Stimulated activated CD4-positive, alpha-beta T cell treated with anti-CD3 and anti-CD28 coated beads, Interleukin-1b, Interleukin-23, amount 100 ng/mL, for 1 hour (primary cell): Measurements from ENCODE around the gene SNED1.

Experiments
- DNase-seq, 2 donors: peaks; one replicate each; pipeline ENCODE4 v3.0.0-alpha.2; 2020; ENCODE audit warnings: low read depth in 2 of 2

The SNED1 gene

DNA sequence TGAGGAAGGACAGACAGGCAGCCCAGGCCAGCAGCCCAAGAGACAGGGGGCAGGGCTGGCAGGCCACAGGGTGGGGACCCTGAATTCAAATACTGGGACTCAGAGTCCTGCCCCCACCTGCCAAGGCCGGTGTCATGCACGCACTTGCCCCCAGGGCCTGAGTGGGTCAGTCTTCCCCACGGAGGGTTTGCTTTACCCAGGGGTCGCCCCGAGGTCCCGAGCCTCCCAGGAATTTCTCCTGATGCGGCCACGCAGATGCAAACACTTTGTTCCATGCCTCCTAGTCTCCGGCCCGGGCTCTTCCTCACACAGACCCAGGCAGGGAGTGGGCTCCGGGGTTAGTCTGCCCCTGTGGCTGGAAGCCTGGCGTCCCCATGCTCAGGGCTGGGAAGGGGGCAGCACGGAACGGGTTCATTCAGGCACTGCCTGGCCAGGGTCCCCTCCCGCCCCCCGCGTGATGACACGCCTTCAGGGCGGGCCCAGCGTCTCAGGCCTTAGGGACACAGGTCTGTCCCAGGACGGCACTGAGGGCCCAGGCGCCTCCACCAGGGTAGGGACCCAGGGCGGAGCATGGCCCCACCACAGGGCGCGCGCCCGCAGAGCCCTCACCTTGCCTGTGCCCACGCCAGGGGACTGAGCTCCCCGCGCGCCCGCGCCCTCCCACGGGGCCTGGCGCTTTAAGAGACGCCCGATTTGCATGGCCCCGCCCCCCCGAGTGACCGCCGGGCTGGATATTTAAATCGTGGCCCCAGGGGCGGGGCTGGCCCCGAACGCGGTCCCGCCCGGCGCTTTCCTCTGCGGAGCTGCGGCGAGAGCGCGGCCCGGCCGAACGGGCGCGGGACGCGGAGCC lies at the start of gene SNED1:
Gene SNED1, plus strand, starts transcription at position 763 of the 850 bp plus-strand sequence. CDS start 220 bp downstream, outside the sequence.
- no peak for DNase-seq

DNA sequence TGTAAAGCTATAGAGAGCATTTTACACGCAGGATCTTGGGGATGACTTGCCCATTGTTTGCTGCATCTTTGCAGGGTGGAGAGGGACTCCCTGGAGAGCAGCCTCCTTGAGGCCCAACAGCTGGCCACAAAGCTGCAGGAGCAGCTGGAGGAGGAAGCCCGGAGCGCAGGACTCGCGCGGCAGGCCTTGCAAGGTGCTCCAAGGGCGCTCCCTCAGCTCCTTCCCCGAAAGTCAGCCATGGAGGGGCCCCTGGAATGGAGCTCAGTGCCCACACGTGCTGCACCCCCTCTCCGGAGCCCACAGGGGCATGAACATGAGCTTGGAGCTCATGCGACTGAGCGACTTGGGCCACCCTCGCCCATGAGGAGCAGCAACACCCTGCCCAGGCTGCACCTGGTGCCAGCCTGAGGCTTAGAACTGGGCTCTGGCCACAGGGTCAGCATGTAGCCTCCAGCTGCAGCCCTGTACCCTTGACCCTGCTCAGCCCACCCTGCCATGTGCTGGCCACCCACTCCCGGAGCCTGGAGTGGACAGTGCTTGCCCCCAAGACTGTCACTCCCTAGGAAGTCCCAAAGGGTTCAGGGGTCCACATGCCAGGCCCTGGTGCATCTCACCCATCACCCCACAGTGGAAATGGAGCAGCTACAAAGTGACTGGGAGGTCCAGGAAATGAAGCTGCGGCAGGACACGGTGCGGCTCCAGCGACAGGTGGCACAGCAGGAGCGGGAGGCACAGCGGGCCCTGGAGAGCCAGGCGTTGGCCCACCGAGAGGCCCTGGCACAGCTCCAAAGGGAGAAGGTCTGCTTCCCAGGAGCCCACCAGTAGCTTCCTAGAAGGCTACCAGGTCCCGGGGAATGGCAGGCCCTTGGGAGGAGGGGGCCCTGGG lies 49.3 kb upstream of the SNED1 start:
- no peak for DNase-seq

DNA sequence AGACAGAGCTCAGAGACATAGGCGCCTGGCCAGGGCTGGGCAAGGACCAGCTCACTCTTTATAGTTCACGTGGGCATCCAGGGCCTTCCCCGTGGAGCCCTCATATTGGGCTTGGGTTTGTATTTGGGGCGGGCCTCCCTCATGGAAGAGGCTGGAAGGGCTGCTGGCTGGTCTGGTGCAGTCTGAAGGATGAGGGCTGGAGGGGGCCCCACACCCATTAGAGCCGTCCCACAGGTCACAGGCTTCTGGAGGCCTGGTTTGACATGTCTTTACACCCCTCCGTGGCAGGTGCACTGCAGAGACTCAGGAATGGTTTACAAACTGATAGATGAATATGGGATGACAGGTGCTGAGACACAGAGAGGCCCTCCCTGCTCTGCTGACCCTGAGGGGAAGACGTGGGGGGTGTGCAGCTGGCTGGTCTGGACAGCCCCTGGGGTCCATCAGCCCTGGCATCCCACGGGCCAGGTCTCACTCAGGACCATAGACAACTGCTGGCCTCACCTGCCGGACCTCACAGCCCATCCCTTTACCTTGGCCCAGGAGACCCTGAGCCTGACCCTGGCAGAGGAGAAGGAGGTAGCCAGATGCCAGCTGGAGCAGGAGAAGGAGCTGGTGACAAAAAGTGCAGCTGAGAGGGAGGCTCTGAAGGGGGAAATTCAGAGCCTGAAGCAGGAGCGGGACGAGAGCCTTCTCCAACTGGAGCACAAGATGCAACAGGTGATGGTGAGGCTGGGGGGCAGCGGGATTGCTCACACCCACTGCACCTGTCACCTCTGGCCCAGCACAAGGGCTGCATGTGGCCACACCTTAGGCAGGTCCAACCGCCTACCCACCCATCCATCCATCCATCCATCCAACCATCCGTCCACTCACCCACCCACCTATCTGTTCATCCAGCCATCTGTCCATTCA lies 48.4 kb upstream of the SNED1 start:
- DNase-seq, result no peak

DNA sequence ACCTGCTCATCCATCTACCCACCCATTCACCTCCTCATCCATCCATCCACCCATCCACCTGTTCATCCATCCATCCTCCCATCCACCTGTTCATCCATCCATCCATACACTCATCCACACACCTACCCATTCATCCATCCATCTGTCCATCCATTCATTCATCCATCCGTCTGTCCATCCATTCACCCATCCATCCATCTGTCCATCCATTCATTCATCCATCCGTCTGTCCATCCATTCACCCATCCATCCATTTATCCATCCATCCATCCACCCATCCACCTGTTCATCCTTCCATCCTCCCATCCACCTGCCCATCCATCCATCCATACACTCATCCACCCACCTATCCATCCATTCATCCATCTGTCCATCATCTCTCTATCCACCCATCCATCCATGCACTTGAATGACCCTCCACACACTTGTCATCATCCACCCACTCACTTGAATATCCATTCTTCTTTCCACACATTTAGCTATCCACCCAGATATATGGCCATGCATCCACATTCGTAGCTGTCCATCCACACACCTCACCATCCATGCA lies 47.3 kb upstream of the SNED1 start:
- no peak for DNase-seq

DNA sequence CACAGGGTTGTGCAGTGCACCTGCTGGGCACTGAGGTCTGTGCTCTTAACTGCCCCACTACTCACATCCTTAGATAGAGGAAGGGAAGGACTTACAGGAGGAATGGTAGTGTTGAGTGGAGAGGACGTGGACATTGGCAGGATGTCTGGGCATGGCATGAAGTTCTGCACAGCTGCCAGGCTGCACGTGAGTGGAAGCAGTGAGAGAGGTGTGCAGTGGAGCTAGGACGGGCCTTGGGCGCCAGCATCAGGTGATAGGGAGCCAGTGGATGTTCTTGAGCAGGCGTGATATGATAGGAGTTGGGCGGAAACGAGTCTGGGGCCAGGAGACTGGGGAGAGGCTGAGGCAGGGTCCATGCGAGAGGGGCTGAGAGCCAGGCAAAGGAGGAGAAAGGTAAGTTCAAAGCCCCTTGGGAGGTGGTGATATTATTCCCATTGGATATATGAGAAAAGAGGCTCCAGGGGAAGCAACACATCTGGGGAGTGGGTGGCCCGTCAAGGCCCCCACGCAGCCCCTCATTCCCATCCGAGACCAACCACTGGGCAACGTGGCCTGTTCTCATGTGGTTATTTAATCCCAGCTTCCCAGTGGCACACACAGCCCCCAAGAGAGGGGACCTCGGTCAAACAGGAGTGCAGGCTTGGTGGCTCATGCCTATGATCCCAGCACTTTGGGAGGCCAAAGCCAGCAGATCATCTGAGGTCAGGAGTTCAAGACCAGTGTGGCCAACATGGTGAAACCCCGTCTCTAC lies 45.7 kb upstream of the SNED1 start:
- DNase-seq, result no peak

DNA sequence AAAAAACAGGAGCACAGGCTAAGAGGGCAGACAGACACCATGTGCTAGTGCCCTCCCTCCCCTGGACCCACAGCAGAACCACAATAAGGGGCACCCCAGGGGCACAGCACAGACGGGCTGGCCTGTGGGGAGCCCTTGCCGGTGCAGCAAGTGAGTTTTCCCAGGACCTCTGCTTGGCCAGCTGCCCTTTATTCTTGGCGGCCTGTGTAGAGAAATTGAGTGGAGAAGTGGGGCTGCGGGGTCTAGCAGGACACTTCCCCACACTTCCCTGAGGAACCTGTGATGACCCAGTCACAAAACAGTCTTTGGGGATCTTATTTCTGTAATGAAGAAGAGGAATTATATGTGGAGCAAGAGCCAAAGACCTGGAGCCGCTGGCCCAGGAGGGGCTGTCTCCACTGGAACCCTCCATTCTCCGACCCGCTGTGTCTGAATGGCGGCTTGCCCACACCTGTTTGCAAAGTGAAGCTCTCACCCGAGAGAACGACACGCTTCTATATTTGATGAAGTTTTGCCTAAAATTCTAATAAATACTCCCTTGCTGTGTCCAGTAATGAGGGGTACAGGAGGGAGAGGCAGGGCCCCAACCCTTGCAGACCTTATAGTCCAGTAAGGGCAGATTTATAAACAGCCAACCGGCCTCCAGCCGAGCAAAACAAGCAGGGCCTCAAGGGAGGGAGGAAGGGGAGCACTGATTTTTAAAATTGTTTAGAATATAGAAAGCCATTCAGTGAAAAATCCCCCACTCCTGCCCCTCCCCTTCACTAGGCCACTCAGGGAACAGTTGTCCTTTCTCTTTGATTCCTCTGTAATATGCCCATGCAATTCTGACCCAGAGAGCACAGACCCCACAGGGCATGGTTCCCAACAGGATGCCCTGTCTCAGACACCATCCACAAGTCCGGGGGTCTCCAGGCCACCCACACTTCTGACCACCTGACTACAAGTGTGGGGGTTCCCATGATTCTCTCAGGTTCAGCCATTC lies 44.7 kb upstream of the SNED1 start:
- DNase-seq, result no peak

DNA sequence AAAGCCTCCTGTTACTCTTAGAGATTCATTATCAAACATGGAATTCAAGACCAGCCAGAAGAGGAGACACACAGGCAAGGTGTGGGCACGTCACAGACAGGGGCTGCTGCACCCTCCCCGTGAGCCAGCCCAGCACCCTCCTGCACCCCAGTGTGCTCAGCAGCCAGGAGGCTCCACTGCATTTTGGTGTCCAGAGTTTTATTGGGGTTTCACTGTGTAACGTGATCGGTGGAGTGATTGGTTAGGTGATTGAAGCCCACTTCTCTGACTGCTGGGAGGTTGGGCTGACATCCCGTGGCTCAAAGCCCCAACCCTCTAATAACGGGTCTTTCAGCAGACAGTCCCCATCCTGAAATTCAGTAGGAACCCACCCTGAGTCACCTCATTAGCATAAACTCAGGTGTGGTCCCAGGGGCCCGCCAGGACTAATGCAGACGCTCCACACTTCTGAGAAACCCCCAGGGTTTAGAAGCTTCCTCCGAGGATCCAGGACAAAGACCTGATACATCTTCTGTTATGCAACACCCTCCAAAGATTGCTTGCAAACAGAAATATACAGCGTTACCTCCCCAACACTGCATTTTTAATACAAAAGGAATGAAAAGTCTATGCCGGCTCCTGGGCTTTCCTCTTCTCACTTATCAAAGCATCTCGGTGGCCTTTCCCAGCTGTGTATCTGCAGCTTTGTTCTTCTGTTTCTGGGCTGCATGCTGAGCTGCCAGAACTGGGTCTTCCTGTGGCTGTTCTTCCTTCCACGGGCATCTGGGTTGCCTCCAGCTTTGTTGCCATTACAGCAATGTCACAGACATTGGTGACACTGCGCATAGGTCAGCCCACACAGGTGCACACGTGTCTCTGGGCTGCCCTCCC lies 43.7 kb upstream of the SNED1 start:
- no peak for DNase-seq

DNA sequence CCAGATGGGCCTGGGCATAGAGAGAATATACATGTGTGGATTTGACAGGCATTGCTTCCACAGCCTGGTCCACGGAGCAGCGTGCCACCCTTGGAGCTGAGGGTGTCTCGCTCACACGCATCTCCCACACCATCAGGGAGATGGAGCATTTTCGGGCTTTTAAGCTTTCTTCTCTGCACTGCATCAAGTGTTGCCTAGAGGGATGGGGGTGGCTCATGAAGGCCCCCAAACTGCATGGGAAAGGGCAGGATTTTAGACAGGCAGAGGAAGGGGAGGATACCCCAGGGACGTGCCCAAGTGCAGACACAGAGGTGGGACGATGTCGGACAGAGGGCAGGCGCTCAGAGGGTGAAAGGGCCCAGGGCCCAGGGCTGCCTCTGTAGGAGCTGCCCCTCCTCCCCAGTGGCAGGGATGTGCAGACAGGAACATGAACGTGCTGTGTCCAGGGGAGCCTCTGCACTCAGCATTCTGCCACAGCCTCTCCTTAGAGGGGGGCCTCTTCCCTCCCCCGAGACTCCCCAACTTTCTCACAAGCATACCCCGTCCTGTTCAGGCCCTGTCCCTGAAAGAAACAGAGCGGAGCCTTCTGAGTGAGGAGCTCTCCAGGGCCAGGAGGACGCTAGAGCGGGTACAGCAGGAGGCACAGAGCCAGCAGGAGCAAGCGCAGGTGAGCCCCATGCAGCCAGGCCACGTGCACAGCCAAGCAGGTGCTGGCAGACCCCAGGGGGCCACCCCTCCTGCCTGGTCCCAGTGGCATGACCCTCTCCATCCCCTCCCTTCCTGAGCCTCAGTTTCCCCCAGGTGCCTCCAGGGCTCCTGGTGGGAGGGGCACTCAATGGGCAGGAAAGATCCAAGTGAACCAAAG lies 42.9 kb upstream of the SNED1 start:
- DNase-seq, result no peak

DNA sequence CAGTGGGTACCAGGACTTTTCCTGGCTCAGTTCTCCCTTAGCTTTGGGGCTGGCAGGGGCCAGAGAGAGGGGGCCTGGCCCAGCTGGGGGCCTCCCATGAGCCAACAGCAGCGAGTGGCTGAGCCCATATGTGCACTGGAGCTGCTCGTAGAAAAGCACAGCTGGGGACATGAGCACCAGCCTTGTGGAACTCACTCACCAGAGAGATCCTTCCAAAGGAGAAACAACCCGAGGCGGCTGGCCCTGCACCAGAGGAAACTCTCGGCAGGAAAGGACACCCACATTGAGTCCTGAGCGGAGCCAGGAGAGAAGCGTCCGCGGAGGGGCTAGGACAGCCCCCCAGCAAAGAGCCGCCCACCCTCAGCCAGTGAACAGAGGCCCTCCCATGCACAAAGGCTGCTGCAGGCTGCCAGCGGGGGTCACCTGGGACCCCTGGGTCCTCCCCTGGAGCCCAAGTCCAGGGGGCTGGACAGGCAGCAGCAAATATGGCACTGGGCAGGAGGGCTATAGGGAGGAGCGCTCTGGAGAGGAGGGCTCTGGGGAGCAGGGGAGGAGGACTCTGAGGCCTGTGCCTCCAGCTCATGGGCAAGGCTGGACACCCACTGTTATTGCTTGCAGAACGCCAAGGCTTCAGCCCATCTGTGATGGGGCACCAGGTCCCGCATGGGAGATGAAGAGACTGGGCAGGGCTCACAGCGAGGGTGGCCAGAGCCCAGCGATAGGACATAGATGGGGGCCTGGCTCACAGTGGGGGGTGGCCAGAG lies 42.1 kb upstream of the SNED1 start:
- DNase-seq, result no peak

DNA sequence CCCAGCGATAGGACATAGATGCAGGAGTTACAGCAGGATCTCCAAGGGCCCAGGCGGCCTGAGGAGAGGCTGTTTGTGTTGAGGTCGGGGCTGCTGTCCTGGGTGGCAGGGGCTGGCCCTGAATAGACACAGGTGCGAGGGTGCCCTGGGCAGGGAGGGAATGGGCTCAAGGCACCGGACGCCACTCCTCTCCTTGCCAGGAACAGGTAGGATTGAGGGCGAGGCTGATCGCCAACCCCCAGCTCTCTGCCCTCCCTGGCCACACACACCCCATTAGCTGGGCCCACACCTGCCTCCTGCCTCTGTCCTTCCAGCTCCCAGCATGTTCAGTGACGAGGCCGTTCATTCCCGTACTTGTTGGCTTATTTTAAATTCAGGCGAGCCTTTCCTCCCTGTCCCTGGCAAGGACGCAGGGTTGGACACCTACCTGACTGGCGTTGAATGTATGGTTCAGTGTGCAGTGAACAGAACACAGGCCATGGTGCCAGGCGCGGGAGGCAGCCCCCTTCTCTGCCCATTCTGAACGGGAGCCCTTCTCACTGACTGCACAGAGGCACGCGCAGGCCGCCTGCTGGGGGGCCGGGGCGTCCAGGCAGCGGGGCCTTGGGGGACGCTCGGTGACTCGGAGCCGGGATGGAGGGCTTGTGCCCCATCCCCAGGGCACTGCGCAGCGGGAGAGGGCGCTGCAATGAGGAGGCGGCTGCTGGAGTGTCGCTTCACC lies 41.3 kb upstream of the SNED1 start:
- DNase-seq, result no peak

DNA sequence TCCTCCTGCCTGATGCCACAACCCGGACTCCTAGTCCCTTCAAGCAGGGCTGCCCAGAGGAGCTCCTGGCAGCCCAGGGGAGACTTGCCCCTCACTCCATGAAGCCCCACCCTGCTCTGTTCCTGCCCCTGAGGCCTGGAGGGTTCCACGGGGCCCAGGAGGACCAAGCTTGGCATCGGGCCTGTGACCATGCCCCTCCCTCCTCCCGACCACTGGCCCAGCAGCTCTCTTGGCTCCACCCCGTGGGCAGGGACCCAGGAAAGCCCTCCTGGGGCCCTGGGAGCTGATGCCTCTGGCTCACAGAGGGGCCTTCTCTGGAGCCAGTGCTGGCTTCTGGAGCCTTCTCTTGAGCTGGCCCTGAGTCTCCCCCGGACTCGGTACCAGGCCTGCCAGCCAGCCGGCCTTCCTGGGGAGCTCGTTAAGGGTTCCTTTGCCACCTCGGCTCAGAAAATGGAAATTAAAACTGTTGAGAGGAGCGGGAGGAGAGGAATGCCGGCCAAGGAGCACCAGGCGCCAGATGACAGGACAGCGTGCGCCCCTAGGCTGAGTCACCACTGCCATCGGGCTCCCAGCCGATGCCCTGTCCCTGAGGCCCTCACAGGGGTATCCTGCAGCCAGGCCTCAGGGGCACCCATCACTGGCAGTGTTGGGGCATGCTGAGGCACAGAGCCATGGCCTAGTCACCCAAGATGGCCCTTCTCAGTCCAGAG lies 40.6 kb upstream of the SNED1 start:
- no peak for DNase-seq

DNA sequence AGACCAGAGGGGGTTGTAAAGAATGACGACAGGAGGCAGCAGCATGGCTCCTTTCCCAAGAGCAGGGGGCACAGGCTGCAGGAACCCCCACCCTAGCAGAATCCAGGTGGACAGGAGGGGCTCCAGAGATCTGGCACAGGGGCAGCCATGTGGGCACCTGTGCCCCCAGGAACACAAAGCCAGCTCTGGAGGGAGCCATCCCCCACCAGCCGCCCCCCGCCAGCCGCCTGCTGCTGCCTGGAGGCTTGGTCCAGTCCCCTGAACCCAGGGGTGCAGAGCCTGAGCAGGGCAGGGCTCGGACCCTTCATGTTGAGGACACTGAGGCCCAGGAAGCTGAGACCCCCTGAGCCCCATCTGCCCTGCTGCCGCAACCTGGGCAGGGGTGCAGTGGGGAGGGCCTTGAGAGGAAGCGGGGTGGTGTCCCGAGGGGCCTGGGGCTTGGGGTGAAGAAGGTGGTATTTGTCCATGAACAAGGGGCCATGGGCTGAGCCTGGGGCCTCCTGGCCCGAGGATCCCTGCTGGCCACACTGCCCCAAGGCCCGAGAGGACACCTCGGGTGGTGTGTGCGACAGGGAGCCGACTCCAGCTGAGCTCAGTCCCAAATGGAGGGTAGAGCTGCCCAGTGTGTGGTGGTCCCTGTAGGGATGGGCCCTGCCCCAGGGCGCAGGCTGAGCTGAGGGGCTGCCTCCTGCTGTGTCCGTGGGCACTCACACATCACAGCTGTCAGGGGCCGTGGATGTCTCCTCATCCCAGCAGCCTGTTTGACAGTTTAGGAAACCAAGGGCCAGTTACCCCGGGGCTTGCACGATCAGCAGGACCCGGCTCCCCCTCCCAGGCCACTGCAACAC lies 39.8 kb upstream of the SNED1 start:
- DNase-seq, result no peak

DNA sequence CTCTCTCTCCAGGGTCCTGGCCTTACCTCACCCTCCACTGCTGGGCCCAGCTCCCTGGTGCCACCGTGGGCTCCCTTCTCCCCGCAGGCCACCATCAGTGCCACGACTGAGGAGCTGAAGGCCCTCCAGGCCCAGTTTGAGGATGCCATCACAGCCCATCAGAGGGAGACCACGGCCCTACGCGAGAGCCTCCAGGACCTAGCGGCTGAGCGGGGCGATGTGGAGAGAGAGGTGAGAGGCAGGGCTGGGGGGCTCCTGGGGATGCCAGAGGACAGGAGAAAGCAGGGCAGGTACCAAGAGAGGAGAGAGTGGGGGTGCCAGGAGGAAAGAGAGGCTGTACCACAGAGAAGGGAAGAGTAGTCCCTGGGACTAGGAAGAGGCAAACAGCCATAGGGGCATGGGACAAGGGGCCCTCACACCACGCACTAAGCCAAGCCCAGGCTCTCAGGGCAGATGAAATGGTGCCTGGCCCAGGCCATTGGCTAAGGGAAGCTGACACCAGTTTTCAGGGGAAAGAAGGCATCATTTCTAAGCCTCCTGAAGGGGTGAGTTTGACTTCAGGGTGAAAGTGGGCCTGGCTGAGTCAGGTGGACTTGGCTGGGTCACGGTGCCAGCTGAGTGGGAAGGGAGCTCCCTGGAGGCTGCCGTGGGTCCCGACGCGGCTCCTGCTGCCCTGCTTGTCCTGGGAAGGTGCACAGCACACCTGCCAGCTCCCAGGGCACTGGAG lies 39.0 kb upstream of the SNED1 start:
- DNase-seq, result no peak

DNA sequence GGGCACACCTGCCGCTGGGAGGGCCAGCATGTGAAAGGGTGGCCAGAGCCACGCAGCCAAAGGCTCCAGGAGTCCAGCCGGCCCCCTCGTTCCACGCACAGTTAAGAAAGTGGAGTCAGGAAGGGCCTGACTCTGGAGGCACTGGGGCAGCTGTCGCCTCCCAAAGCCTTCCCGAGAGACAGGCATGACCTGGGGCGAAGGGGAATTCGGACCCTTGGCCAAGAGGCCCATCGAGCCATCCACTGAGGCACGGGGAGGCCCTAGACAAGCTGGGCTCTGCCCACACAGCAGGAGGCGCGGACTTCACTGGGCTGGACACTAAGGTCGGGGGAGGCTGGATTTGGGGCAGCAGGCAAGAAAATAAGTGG lies 38.5 kb upstream of the SNED1 start:
- DNase-seq, result no peak
